K562 (cell line): ENCODE data around the gene ANKRD44. TPM values are rescaled to one million over a fixed set of nuclear protein-coding genes. Genes with fewer than 3 reads are reported as not detected.
A peak's percentile ranks its signal among the peaks of the same experiment; 100 is the strongest.

ENCODE experiments used
- ATAC-seq: fragments of 200-7000 bp; cut with Tn5 transposase; 3 replicates; pipeline ENCODE4 v1.9.1; 2020; ENCODE audit warnings: moderate library complexity
- BruUV-seq: library from RNA; stranded (reverse); fragments of 400-500 nt; replicated peaks from 2 replicates; lab custom pipeline; 2021; lab: Mats Ljungman, UMichigan
- CTCF ChIA-PET: fragments of 300-600 bp; formaldehyde crosslinking; extraction: SDS; loops from one replicate; lab custom pipeline; 2021; ENCODE audit warnings: low intra/inter-chr PET ratio; lab: Yijun Ruan, JAX
- POLR2A ChIA-PET: fragments of 300-600, 350-650 bp; sonication (Branson Sonifier 250); formaldehyde crosslinking; extraction: SDS; loops from one replicate; lab custom pipeline; 2021; ENCODE audit warnings: antibody characterized with exemption, inconsistent platforms; lab: Yijun Ruan, JAX
- DNase-seq, 4 experiments: peaks; one replicate each; pipeline versions ENCODE4 v3.0.0 to v3.0.0-alpha.2; 2011 to 2018; ENCODE audit warnings: low spot score in 3 of 4, mixed read lengths in 3 of 4; ENCODE audit errors: extremely low read depth in 1 of 4
- FAIRE-seq: peaks from 2 replicates; lab custom pipeline; 2011; peaks lifted over from hg19 to GRCh38; lab: Jason Lieb, UNC
- H2AFZ ChIP-seq: 2 replicates; pipeline ENCODE4 v1.6.0; 2011; ENCODE audit warnings: low read depth, low read length, control low read depth, inconsistent platforms
- H3K27ac ChIP-seq: fragments of 200-600 bp; 3 replicates; pipeline ENCODE4 v1.8.0; 2011; ENCODE audit warnings: low read depth, mild to moderate bottlenecking, control low read depth, inconsistent platforms, low read length, moderate library complexity, mixed read lengths; ENCODE audit errors: extremely low read depth
- H3K27me3 ChIP-seq, 2 experiments: fragments of 300-600 bp in 1 of 2; 2 replicates in 1 of 2; 3 replicates in 1 of 2; pipeline versions ENCODE4 v1.6.0 to v1.8.0; 2011; ENCODE audit warnings: inconsistent platforms in 2 of 2, low read length in 2 of 2, mild to moderate bottlenecking in 1 of 2, mixed read lengths in 1 of 2, moderate library complexity in 1 of 2; ENCODE audit not compliant: control insufficient read depth in 2 of 2, insufficient read depth in 2 of 2
- H3K36me3 ChIP-seq: fragments of 300-600 bp; 3 replicates; pipeline ENCODE4 v1.8.0; 2011; ENCODE audit warnings: mild to moderate bottlenecking, low read length, inconsistent platforms; ENCODE audit not compliant: control insufficient read depth, insufficient read depth
- H3K4me1 ChIP-seq, 2 experiments: fragments of 200-600 bp in 1 of 2; replicated peaks in 1 of 2; 2 replicates in 1 of 2; 3 replicates in 1 of 2; pipeline versions ENCODE4 v1.5.1 to v1.8.0; 2011; ENCODE audit warnings: inconsistent platforms in 2 of 2, low read length in 2 of 2, mild to moderate bottlenecking in 1 of 2, mixed read lengths in 1 of 2, moderate library complexity in 1 of 2; ENCODE audit not compliant: control insufficient read depth in 2 of 2, insufficient read depth in 2 of 2
- H3K4me2 ChIP-seq: 2 replicates; pipeline ENCODE4 v1.6.1; 2011; ENCODE audit warnings: low read length, control low read depth, inconsistent platforms, mixed read lengths; ENCODE audit not compliant: insufficient read depth
- H3K4me3 ChIP-seq: fragments of 200-600 bp; sonication (generic), shearing (Covaris generic); 2 replicates; pipeline ENCODE4 v1.5.1; 2016; ENCODE audit warnings: control low read depth, inconsistent platforms
- H3K79me2 ChIP-seq: fragments of 200-600 bp; 3 replicates; pipeline ENCODE4 v1.8.0; 2011; ENCODE audit warnings: low read length, inconsistent platforms; ENCODE audit not compliant: control insufficient read depth, insufficient read depth
- H3K9ac ChIP-seq, 2 experiments: 2 replicates each; pipeline versions ENCODE4 v1.6.0 to v1.6.1; 2011; ENCODE audit warnings: low read depth in 2 of 2, low read length in 2 of 2, control low read depth in 1 of 2, inconsistent platforms in 1 of 2, mild to moderate bottlenecking in 1 of 2, mixed read lengths in 1 of 2; ENCODE audit not compliant: insufficient read depth in 1 of 2
- H3K9me1 ChIP-seq: one replicate; pipeline ENCODE4 v1.6.0; 2011; ENCODE audit warnings: inconsistent platforms, mild to moderate bottlenecking, low read length, moderate library complexity; ENCODE audit not compliant: control insufficient read depth, insufficient read depth
- H3K9me3 ChIP-seq: replicated peaks from 2 replicates; pipeline ENCODE4 v1.5.1; 2011; ENCODE audit warnings: low read depth, low read length, inconsistent platforms; ENCODE audit not compliant: control insufficient read depth, insufficient read depth
- H4K20me1 ChIP-seq: replicated peaks from 2 replicates; pipeline ENCODE4 v1.6.1; 2011; ENCODE audit warnings: low read length, inconsistent platforms, mixed read lengths; ENCODE audit not compliant: control insufficient read depth, insufficient read depth
- FOXA3 ChIP-seq, 2 experiments: fragments of 450-650 bp in 1 of 2; sonication (generic) in 1 of 2; formaldehyde crosslinking; IDR thresholded peaks in 1 of 2; conservative IDR thresholded peaks in 1 of 2; 2 replicates each; pipeline versions ENCODE4 v1.4.0 to v1.8.0; 2020 to 2022; ENCODE audit warnings: mild to moderate bottlenecking in 2 of 2, missing genetic modification reagents in 1 of 2
- MAFG ChIP-seq: fragments of 450-650 bp; conservative IDR thresholded peaks from 2 replicates; pipeline ENCODE4 v1.6.1; 2016; ENCODE audit warnings: missing genetic modification characterization, missing compliant biosample characterization
- NFE2 ChIP-seq: IDR thresholded peaks from 2 replicates; pipeline ENCODE4 v1.6.1; 2014; ENCODE audit warnings: antibody characterized with exemption, low read depth
- RAD21 ChIP-seq, 2 experiments: fragments of 250-450 bp in 1 of 2; fragments of 450-650 bp in 1 of 2; sonication (Bioruptor Pico) in 1 of 2; formaldehyde crosslinking in 1 of 2; IDR thresholded peaks in 1 of 2; conservative IDR thresholded peaks in 1 of 2; 2 replicates each; pipeline versions ENCODE4 v1.4.0 to v1.8.0; 2020 to 2022; ENCODE audit warnings: mild to moderate bottlenecking in 2 of 2, moderate library complexity in 1 of 2
- WGBS: fragments of 100-300 bp; shearing (Covaris generic); methylation state at CpG from one replicate; pipeline ENCODE4 v1.1.6; 2016; ENCODE audit warnings: low coverage, mixed read lengths; ENCODE audit not compliant: insufficient coverage; ENCODE audit errors: missing lambda C conversion rate; 5-methylcytosine and 5-hydroxymethylcytosine counted together
- in situ Hi-C: fragments of 300-500 bp; cut with MboI; formaldehyde crosslinking; loops from 4 replicates; pipeline ENCODE4 v1.15.0; 2018; ENCODE audit warnings: inconsistent platforms, mixed read lengths
- intact Hi-C: fragments of 100-400 bp; cut with micrococcal nuclease; formaldehyde crosslinking; loops from 2 replicates; pipeline ENCODE4 v1.14.2; 2022
- polyA plus RNA-seq, 8 experiments: library from polyadenylated mRNA; depleted of rRNA in 4 of 8; stranded (reverse) in 5 of 8; unstranded in 3 of 8; fragments of >200 nt; fragmentation: Nextera tagmentation in 2 of 8; fragmentation: Illumina TruSeq in 1 of 8; extraction: Ambion mirVana in 2 of 8; extraction: Trizol in 1 of 8; gene quantifications; 2 replicates each; pipeline versions ENCODE4 v1.2.1 to v1.2.3, GENCODE V29; 2011 to 2014; ENCODE audit warnings: inconsistent platforms in 1 of 8, missing spikeins in 1 of 8
- total RNA-seq, 7 experiments: library from RNA; depleted of rRNA in 6 of 7; stranded (reverse); fragments of >200 nt in 6 of 7; fragmentation: Illumina TruSeq in 2 of 7; extraction: Trizol in 2 of 7; gene quantifications; 2 replicates each; pipeline versions ENCODE4 v1.2.1 to v1.2.3, GENCODE V29; 2011 to 2021; ENCODE audit warnings: low replicate concordance in 1 of 7
- TF ChIP-seq, protein P1 (sequence below), 3 experiments: IDR thresholded peaks in 2 of 3; conservative IDR thresholded peaks in 1 of 3; 2 replicates each; pipeline ENCODE4 v1.5.1; 2011 to 2012; ENCODE audit warnings: low read length in 3 of 3, mild to moderate bottlenecking in 3 of 3, control low read depth in 2 of 3, improper control_type of control experiment in 1 of 3, inconsistent platforms in 1 of 3, low read depth in 1 of 3, mixed read lengths in 1 of 3, moderate library complexity in 1 of 3; ENCODE audit not compliant: insufficient read depth in 2 of 3

Gene ANKRD44
- total and polyA plus RNA-seq, 9 of the 15 experiments (the other 6 are each of a cell fraction or from before 2014, with no cell fraction given), result 0.03 to 0.64 (median 0.07) TPM; not detected in 3

DNA sequence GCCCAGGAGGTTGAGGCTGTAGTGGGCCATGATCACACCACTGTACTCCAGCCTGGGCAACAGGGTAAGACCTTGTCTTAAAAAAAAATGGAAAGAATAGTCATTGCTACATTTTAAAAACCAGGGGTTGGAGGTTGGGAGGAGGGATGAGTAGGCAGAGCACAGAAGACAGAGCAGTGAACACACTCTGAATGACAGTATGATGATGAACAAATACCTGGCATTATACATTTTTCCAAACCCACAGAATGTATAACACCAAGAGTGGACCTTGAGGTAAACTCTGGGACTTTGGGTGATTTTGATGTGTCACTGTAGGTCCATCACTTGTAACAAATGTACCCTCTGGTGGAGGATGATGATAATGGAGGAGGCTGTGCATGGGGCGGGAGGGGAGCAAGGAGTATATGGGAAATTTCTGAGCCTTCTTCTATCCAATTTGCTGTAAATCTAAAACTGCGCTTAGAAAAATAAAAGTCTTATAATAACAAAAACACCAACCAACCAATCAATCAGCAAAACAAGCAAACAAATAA, 272.6 kb downstream of the ANKRD44 start:
- ChIA-PET CTCF (no interaction called here), POLR2A (interaction anchor here (0.8 kb wide), 1 partner anchor 623 kb away, joined by 3 read pairs; no protein-coding TSS in a partner anchor)
- Histone ChIP-seq H3K27me3 (no peaks in the 10 kb centered on the region), H3K9me3 (no peaks in the 10 kb centered on the region), H3K4me1 (no peaks in the 10 kb centered on the region), H3K9me1 (no peaks in the 10 kb centered on the region), H3K79me2 (no peaks in the 10 kb centered on the region), H3K27ac (no peak overlapping the region), H3K4me3 (no peak overlapping the region), H2AFZ (no peak overlapping the region), H3K4me2 (no peak overlapping the region), H3K36me3 (no peaks in the 10 kb centered on the region), H3K9ac (no peak overlapping the region), H4K20me1 (no peaks in the 10 kb centered on the region)
- intact Hi-C loops, result no loop called here
- TF ChIP-seq RAD21 (CRISPR knock-in tag; conservative IDR thresholded peaks at IDR 0.05 in 1 of 2, IDR thresholded peaks at IDR 0.05 in 1 of 2), result peak in 1 of 2 experiments; percentile 33; a peak in 1 of 4 replicates
- TF ChIP-seq NFE2, result peak; percentile 68
- TF ChIP-seq FOXA3 (CRISPR knock-in tag; conservative IDR thresholded peaks at IDR 0.05 in 1 of 2, IDR thresholded peaks at IDR 0.05 in 1 of 2), result no peak
- TF ChIP-seq MAFG (tag), result peak; percentile 46
- TF ChIP-seq, protein P1, sequence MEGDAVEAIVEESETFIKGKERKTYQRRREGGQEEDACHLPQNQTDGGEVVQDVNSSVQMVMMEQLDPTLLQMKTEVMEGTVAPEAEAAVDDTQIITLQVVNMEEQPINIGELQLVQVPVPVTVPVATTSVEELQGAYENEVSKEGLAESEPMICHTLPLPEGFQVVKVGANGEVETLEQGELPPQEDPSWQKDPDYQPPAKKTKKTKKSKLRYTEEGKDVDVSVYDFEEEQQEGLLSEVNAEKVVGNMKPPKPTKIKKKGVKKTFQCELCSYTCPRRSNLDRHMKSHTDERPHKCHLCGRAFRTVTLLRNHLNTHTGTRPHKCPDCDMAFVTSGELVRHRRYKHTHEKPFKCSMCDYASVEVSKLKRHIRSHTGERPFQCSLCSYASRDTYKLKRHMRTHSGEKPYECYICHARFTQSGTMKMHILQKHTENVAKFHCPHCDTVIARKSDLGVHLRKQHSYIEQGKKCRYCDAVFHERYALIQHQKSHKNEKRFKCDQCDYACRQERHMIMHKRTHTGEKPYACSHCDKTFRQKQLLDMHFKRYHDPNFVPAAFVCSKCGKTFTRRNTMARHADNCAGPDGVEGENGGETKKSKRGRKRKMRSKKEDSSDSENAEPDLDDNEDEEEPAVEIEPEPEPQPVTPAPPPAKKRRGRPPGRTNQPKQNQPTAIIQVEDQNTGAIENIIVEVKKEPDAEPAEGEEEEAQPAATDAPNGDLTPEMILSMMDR (IDR thresholded peaks at IDR 0.05 in 2 of 3, conservative IDR thresholded peaks at IDR 0.05 in 1 of 3; ENCODE audit: insufficient read depth in 2 of 3, low read depth in 1 of 3, low read length in 3 of 3), result peak in 1 of 3 experiments; percentile 23; a peak in 2 of 6 replicates
- no peak for FAIRE-seq
- in situ Hi-C loops, result no loop called here
- BruUV-seq, result no TSS peak
- peak in 1 of 4 experiments; percentile 2 for DNase-seq
- WGBS, result 0% methylated on average over 2 of the region's 2 CpGs
- peak; percentile 75 for ATAC-seq
